Common myeloid progenitor, CD34-positive (primary cell): Measurements from ENCODE around the gene NFYC.

Source experiments
- CTCF ChIA-PET: fragments of 350-600 bp; sonication (Branson Sonifier 250); formaldehyde crosslinking; loops from one replicate; lab custom pipeline; 2021; ENCODE audit warnings: antibody characterized with exemption; lab: Charles Lee
- POLR2A ChIA-PET: fragments of 350-600 bp; sonication (Branson Sonifier 250); formaldehyde crosslinking; loops from one replicate; lab custom pipeline; 2021; ENCODE audit warnings: antibody characterized with exemption; lab: Charles Lee
- DNase-seq, 3 donors: peaks; one replicate each; pipeline versions ENCODE4 v3.0.0 to v3.0.0-alpha.2; 2013
- H3K27ac ChIP-seq, 2 experiments: 1 replicate in 1 of 2; 2 replicates in 1 of 2; pipeline ENCODE4 v1.7.0; 2013; ENCODE audit warnings: inconsistent platforms in 2 of 2, low read length in 2 of 2, mild to moderate bottlenecking in 2 of 2, low read depth in 1 of 2, moderate library complexity in 1 of 2; ENCODE audit not compliant: severe bottlenecking in 2 of 2, insufficient read depth in 1 of 2, poor library complexity in 1 of 2
- H3K27me3 ChIP-seq, 5 experiments: replicated peaks in 2 of 5; 1 replicate in 3 of 5; 2 replicates in 2 of 5; pipeline versions ENCODE4 v1.6.1 to v1.7.0; 2013; ENCODE audit warnings: low read length in 4 of 5, mild to moderate bottlenecking in 2 of 5, moderate library complexity in 2 of 5, inconsistent platforms in 1 of 5; ENCODE audit not compliant: insufficient read depth in 5 of 5, control insufficient read depth in 4 of 5
- H3K36me3 ChIP-seq, 4 experiments: 1 replicate in 2 of 4; 2 replicates in 2 of 4; pipeline versions ENCODE4 v1.6.1 to v1.7.0; 2013; ENCODE audit warnings: low read length in 3 of 4, control low read depth in 1 of 4, mild to moderate bottlenecking in 1 of 4; ENCODE audit not compliant: control insufficient read depth in 4 of 4, insufficient read depth in 4 of 4
- H3K4me1 ChIP-seq, 4 experiments: 1 replicate in 3 of 4; 2 replicates in 1 of 4; pipeline versions ENCODE4 v1.6.1 to v1.7.1; 2013; ENCODE audit warnings: low read length in 3 of 4, mild to moderate bottlenecking in 3 of 4, control low read depth in 1 of 4, inconsistent platforms in 1 of 4, moderate library complexity in 1 of 4; ENCODE audit not compliant: control insufficient read depth in 4 of 4, insufficient read depth in 4 of 4; ENCODE audit errors: control extremely low read depth in 1 of 4
- H3K4me3 ChIP-seq, 7 experiments: 1 replicate in 4 of 7; 2 replicates in 3 of 7; pipeline versions ENCODE4 v1.5.1 to v1.7.0; 2013; ENCODE audit warnings: mild to moderate bottlenecking in 7 of 7, low read length in 6 of 7, moderate library complexity in 6 of 7, inconsistent platforms in 2 of 7, low read depth in 2 of 7, control low read depth in 1 of 7; ENCODE audit not compliant: insufficient read depth in 4 of 7, control insufficient read depth in 1 of 7; ENCODE audit errors: extremely low read depth in 1 of 7
- H3K9me3 ChIP-seq, 5 experiments: 1 replicate in 4 of 5; 2 replicates in 1 of 5; pipeline versions ENCODE4 v1.6.1 to v1.7.1; 2013; ENCODE audit warnings: low read length in 4 of 5, mild to moderate bottlenecking in 2 of 5, inconsistent platforms in 1 of 5, low read depth in 1 of 5, moderate library complexity in 1 of 5; ENCODE audit not compliant: control insufficient read depth in 4 of 5, insufficient read depth in 2 of 5; ENCODE audit errors: control extremely low read depth in 1 of 5
- WGBS: methylation state at CpG from one replicate; pipeline ENCODE4 v1.1.5; 2013; ENCODE audit not compliant: insufficient coverage; 5-methylcytosine and 5-hydroxymethylcytosine counted together

Gene NFYC

GRCh38 chr1:40664167-40664537 is 27.4 kb upstream of the NFYC start:
- Histone ChIP-seq H3K4me1 (peaks cover 0 to 26% (median 19%) of the 10 kb centered on the region in 4 experiments), H3K9me3 (no peaks in the 10 kb centered on the region), H3K27me3 (peaks cover 0 to 4% (median 0%) of the 10 kb centered on the region in 5 experiments), H3K27ac (no peak overlapping the region), H3K36me3 (no peaks in the 10 kb centered on the region), H3K4me3 (no peak overlapping the region)
- DNase-seq: no peak
- WGBS: no CpG with 5 or more reads among the region's 1 CpG
- CTCF ChIA-PET: interaction anchor here (1.4 kb wide), 2 partner anchors 11 to 54 kb away, joined by 3 to 5 read pairs; no protein-coding TSS in a partner anchor
- POLR2A ChIA-PET: interaction anchor here (1.3 kb wide), 1 partner anchor 13 kb away, joined by 4 read pairs; no protein-coding TSS in a partner anchor

DNA sequence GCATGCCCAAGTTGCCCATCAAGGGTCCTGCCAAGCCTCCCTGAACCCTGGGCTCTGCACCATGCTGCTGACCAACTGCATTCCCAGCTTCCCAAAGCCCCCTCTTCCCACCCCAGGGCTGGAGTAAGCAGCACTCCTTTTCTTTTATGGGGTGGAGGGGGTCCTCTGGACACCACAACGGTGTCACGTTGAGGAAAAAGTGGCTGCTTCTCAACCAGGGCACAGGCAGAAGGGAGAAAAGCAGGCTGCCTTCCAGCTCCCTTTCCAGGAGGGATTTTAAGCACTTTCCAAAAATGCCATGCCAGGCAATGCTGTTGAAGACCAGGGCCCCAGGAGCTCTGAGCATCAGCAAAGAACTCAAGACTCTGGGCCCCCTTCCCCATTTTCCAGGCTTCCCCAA is 26.7 kb upstream of the NFYC start:
- no peaks in the 10 kb centered on the region for H3K36me3 ChIP-seq
- H3K4me3 ChIP-seq: peak overlapping the region in 1 of 7 experiments; percentile 69
- H3K27ac ChIP-seq: no peak overlapping the region
- no peak for DNase-seq
- WGBS: 94% methylated on average over 2 of the region's 2 CpGs
- ChIA-PET POLR2A (interaction anchor here (1.1 kb wide), 1 partner anchor 27 kb away, joined by 3 read pairs; the partner anchor contains the start of gene NFYC), CTCF (interaction anchor here (1.2 to 2.1 kb wide), 4 partner anchors 12 to 55 kb away, joined by 3 to 6 read pairs (median 4); no protein-coding TSS in a partner anchor)
- no peaks in the 10 kb centered on the region for H3K9me3 ChIP-seq
- peaks cover 0 to 26% (median 19%) of the 10 kb centered on the region in 4 experiments for H3K4me1 ChIP-seq
- H3K27me3 ChIP-seq: peaks cover 0 to 5% (median 3%) of the 10 kb centered on the region in 5 experiments

DNA sequence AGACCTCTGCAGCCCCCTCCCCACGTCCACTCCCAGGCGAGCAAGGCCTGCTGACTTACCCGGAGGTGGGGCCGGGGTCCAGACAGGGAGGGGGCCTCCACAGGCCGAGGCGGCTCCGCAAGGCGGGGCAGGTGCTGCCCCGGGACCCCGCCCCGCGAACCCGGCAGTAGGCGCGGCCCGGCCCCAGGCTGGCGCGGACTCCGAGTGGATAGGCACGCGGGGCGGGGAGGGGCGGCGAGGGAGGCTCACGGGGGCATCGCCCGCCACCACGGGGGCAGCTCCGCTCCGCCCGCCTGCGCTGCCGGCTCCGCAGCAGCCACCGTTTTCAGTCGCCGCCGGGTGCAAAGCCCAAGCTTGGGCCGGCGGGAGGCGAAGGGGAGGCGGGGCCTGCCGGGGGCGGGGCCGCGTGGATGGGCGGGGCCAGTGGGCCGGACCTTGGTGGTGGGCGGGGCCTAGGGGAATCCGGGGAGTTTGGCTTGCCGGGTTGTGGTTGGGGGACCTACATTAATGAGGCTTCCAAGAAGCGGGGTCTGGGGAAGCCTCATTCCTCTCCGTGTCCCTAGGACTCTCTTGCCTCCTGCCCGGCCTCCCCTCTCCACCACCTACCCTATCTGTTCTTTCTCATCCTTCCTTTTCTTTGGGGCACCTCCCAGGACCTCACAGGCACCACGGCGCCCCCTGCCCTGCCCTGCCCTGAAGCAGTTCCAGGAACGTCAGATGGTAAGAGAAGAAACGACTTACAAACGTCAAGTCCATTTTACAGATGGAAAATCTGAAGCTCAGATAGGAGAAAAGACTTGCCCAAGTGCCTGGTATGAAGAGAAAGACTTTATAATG is 26.0 kb upstream of the NFYC start, which contains the start of gene RIMS3:
TSS of gene RIMS3 (minus strand) at position 348 of the 837 bp plus-strand sequence. CDS start 23,757 bp downstream, outside the sequence.
- Histone ChIP-seq H3K27me3 (peaks cover 0 to 10% (median 5%) of the 10 kb centered on the region in 5 experiments), H3K27ac (no peak within 1 kb of the TSS), H3K4me1 (peaks cover 0 to 26% (median 19%) of the 10 kb centered on the region in 4 experiments), H3K36me3 (no peaks in the 10 kb centered on the region), H3K4me3 (peak within 1 kb of the TSS; percentile 39 to 69 (median 64)), H3K9me3 (no peaks in the 10 kb centered on the region)
- WGBS: under 1% methylated on average over 34 of the region's 59 CpGs
- ChIA-PET CTCF (interaction anchor here (1.2 to 2.1 kb wide), 3 partner anchors 14 to 55 kb away, joined by 4 to 6 read pairs (median 5); no protein-coding TSS in a partner anchor), POLR2A (interaction anchor here (1.1 kb wide), 1 partner anchor 26 kb away, joined by 3 read pairs; the partner anchor contains the start of gene NFYC)
- DNase-seq: peak; percentile 63 to 80 (median 69)

GRCh38 chr1:40668769-40669525 is 22.6 kb upstream of the NFYC start:
- CTCF ChIA-PET: interaction anchor here (0.8 to 3.0 kb wide), 19 partner anchors 9 to 181 kb away, joined by 3 to 17 read pairs (median 4); no protein-coding TSS in a partner anchor
- peak; percentile 80 to 94 (median 92) for DNase-seq
- WGBS: 27% methylated on average over 10 of the region's 21 CpGs

GRCh38 chr1:40673452-40673851 is 18.1 kb upstream of the NFYC start:
- Histone ChIP-seq H3K4me3 (no peak overlapping the region), H3K27me3 (peaks cover 0 to 52% (median 12%) of the 10 kb centered on the region in 5 experiments), H3K36me3 (no peaks in the 10 kb centered on the region), H3K27ac (no peak overlapping the region), H3K9me3 (no peaks in the 10 kb centered on the region), H3K4me1 (peaks cover 0 to 15% (median 9%) of the 10 kb centered on the region in 4 experiments)
- ChIA-PET POLR2A (interaction anchor here (0.6 kb wide), 1 partner anchor 35 kb away, joined by 3 read pairs; no protein-coding TSS in a partner anchor), CTCF (interaction anchor here (0.6 to 1.7 kb wide), 7 partner anchors 11 to 156 kb away, joined by 3 to 5 read pairs (median 3); no protein-coding TSS in a partner anchor)
- WGBS: 93% methylated on average over 3 of the region's 4 CpGs
- DNase-seq: no peak

More at GRCh38 chr1:40668769-40669525, 22.6 kb upstream of the NFYC start:
- Histone ChIP-seq H3K27ac (no peak overlapping the region), H3K27me3 (peaks cover 0 to 26% (median 8%) of the 10 kb centered on the region in 5 experiments), H3K4me3 (peak overlapping the region in 5 of 7 experiments; percentile 15 to 48 (median 37)), H3K4me1 (peaks cover 0 to 15% (median 14%) of the 10 kb centered on the region in 4 experiments), H3K9me3 (no peaks in the 10 kb centered on the region), H3K36me3 (no peaks in the 10 kb centered on the region)
- POLR2A ChIA-PET: no interaction called here

DNA sequence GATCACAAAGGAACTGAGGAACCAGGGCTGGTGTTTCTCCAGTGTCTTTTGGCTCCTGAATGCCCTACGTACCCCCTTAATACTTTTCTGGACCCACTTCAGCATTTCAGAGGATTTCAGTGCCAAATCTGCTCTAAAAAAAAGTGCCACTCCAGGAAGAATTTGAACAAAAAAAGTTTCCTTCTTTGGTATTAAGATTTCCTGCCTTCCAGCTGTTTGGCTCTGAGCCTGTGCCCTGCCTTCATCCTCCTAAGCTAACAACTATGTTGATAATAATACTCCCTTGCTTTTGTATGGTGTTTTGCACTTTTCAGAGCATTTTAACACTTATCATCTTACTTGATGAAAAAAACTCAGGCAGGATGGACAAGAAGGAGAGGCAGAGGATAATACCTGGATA is 15.0 kb upstream of the NFYC start:
- H3K9me3 ChIP-seq: no peaks in the 10 kb centered on the region
- POLR2A ChIA-PET: no interaction called here
- no peak overlapping the region for H3K27ac ChIP-seq
- H3K4me3 ChIP-seq: no peak overlapping the region
- no peak for DNase-seq
- H3K27me3 ChIP-seq: peaks cover 0 to 46% (median 7%) of the 10 kb centered on the region in 5 experiments
- no peaks in the 10 kb centered on the region for H3K36me3 ChIP-seq
- 0% methylated on average over 1 of the region's 1 CpG for WGBS
- H3K4me1 ChIP-seq: peaks cover 0 to 12% (median 5%) of the 10 kb centered on the region in 4 experiments
- CTCF ChIA-PET: interaction anchor here (0.9 kb wide), 1 partner anchor 9 kb away, joined by 3 read pairs; no protein-coding TSS in a partner anchor
